K562 (cell line): ENCODE results near the gene TUBG2. TPM values are rescaled to one million over a fixed set of nuclear protein-coding genes. Genes with fewer than 3 reads are reported as not detected.

Experiments used
- ETV6 ChIP-seq, 3 experiments: fragments of 150-350 bp in 1 of 3; sonication (generic) in 1 of 3; formaldehyde crosslinking in 1 of 3; IDR thresholded peaks; 2 replicates each; pipeline versions ENCODE4 v1.6.1 to v1.8.0; 2014 to 2022; ENCODE audit warnings: borderline replicate concordance in 2 of 3, low read depth in 2 of 3, antibody characterized with exemption in 1 of 3, low read length in 1 of 3, mild to moderate bottlenecking in 1 of 3, missing genetic modification reagents in 1 of 3
- polyA plus RNA-seq, 8 experiments: library from polyadenylated mRNA; depleted of rRNA in 4 of 8; stranded (reverse) in 5 of 8; unstranded in 3 of 8; fragments of >200 nt; fragmentation: Nextera tagmentation in 2 of 8; fragmentation: Illumina TruSeq in 1 of 8; extraction: Ambion mirVana in 2 of 8; extraction: Trizol in 1 of 8; gene quantifications; 2 replicates each; pipeline versions ENCODE4 v1.2.1 to v1.2.3, GENCODE V29; 2011 to 2014; ENCODE audit warnings: inconsistent platforms in 1 of 8, missing spikeins in 1 of 8
- total RNA-seq, 7 experiments: library from RNA; depleted of rRNA in 6 of 7; stranded (reverse); fragments of >200 nt in 6 of 7; fragmentation: Illumina TruSeq in 2 of 7; extraction: Trizol in 2 of 7; gene quantifications; 2 replicates each; pipeline versions ENCODE4 v1.2.1 to v1.2.3, GENCODE V29; 2011 to 2021; ENCODE audit warnings: low replicate concordance in 1 of 7
- TF ChIP-seq, protein P1 (sequence below): sonication (generic); formaldehyde crosslinking; IDR thresholded peaks from 2 replicates; pipeline ENCODE4 v1.8.0; 2022; ENCODE audit warnings: mild to moderate bottlenecking, missing genetic modification reagents
- TF ChIP-seq, protein P2 (sequence below), 2 experiments: fragments of 450-650 bp in 1 of 2; sonication (generic) in 1 of 2; formaldehyde crosslinking in 1 of 2; IDR thresholded peaks; 2 replicates each; pipeline versions ENCODE4 v1.7.1 to v1.9.0; 2016 to 2022; ENCODE audit warnings: inconsistent platforms in 1 of 2, mild to moderate bottlenecking in 1 of 2, missing genetic modification reagents in 1 of 2
- TF ChIP-seq, protein P3 (sequence below): sonication (generic); formaldehyde crosslinking; IDR thresholded peaks from 2 replicates; pipeline ENCODE4 v1.8.0; 2022; ENCODE audit warnings: missing genetic modification reagents, mild to moderate bottlenecking, moderate library complexity, borderline replicate concordance
- TF ChIP-seq, protein P4 (sequence below): fragments of 450-650 bp; formaldehyde crosslinking; conservative IDR thresholded peaks from 2 replicates; pipeline ENCODE4 v1.4.0; 2022; ENCODE audit warnings: mild to moderate bottlenecking, missing genetic modification characterization

TUBG2 gene
- total and polyA plus RNA-seq, 9 of the 15 experiments (the other 6 are each of a cell fraction or from before 2014, with no cell fraction given), result 0.09 to 0.80 (median 0.24) TPM; not detected in 2

DNA sequence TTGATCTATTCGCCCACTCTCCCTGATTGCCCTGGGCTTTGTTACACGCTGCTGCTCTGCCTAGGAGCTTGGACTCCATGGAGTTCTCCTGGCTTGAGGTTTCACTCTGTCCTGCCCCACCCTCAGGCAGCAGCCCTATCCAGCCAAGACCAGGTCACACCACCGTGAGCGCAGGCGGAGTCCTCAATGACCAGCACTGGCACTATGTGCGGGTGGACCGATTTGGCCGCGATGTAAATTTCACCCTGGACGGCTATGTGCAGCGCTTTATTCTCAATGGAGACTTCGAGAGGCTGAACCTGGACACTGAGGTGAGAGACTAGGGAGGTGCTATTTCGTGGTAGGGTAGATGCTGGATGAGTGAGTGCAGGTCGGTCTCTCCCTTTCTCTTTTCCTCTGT lies 26.7 kb downstream of the TUBG2 start (continued):
- TF ChIP-seq, protein P1, sequence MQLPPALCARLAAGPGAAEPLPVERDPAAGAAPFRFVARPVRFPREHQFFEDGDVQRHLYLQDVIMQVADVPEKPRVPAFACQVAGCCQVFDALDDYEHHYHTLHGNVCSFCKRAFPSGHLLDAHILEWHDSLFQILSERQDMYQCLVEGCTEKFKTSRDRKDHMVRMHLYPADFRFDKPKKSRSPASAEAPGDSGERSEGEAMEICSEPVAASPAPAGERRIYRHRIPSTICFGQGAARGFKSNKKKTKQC (CRISPR knock-in tag), result no peak
- TF ChIP-seq, protein P2, sequence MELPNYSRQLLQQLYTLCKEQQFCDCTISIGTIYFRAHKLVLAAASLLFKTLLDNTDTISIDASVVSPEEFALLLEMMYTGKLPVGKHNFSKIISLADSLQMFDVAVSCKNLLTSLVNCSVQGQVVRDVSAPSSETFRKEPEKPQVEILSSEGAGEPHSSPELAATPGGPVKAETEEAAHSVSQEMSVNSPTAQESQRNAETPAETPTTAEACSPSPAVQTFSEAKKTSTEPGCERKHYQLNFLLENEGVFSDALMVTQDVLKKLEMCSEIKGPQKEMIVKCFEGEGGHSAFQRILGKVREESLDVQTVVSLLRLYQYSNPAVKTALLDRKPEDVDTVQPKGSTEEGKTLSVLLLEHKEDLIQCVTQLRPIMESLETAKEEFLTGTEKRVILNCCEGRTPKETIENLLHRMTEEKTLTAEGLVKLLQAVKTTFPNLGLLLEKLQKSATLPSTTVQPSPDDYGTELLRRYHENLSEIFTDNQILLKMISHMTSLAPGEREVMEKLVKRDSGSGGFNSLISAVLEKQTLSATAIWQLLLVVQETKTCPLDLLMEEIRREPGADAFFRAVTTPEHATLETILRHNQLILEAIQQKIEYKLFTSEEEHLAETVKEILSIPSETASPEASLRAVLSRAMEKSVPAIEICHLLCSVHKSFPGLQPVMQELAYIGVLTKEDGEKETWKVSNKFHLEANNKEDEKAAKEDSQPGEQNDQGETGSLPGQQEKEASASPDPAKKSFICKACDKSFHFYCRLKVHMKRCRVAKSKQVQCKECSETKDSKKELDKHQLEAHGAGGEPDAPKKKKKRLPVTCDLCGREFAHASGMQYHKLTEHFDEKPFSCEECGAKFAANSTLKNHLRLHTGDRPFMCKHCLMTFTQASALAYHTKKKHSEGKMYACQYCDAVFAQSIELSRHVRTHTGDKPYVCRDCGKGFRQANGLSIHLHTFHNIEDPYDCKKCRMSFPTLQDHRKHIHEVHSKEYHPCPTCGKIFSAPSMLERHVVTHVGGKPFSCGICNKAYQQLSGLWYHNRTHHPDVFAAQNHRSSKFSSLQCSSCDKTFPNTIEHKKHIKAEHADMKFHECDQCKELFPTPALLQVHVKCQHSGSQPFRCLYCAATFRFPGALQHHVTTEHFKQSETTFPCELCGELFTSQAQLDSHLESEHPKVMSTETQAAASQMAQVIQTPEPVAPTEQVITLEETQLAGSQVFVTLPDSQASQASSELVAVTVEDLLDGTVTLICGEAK (IDR thresholded peaks at IDR 0.05), result no peak
- TF ChIP-seq, protein P2 (CRISPR knock-in tag; IDR thresholded peaks at IDR 0.05), result no peak
- TF ChIP-seq, protein P3, sequence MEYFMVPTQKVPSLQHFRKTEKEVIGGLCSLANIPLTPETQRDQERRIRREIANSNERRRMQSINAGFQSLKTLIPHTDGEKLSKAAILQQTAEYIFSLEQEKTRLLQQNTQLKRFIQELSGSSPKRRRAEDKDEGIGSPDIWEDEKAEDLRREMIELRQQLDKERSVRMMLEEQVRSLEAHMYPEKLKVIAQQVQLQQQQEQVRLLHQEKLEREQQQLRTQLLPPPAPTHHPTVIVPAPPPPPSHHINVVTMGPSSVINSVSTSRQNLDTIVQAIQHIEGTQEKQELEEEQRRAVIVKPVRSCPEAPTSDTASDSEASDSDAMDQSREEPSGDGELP, result no peak
- TF ChIP-seq, protein P4, sequence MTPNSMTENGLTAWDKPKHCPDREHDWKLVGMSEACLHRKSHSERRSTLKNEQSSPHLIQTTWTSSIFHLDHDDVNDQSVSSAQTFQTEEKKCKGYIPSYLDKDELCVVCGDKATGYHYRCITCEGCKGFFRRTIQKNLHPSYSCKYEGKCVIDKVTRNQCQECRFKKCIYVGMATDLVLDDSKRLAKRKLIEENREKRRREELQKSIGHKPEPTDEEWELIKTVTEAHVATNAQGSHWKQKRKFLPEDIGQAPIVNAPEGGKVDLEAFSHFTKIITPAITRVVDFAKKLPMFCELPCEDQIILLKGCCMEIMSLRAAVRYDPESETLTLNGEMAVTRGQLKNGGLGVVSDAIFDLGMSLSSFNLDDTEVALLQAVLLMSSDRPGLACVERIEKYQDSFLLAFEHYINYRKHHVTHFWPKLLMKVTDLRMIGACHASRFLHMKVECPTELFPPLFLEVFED (CRISPR knock-in tag), result no peak
- TF ChIP-seq ETV6 (IDR thresholded peaks at IDR 0.05; ENCODE audit: borderline replicate concordance in 1 of 2, low read depth in 2 of 2, low read length in 1 of 2), result no peak
- no peak for TF ChIP-seq ETV6 (CRISPR knock-in tag; IDR thresholded peaks at IDR 0.05; ENCODE audit: borderline replicate concordance)
